ENCODE results near the gene SMLR1. TPM values are rescaled to one million over a fixed set of nuclear protein-coding genes. Genes with fewer than 3 reads are reported as not detected.

SMLR1 gene
- total RNA-seq, 1 donor from 2014 or later = not detected

DNA sequence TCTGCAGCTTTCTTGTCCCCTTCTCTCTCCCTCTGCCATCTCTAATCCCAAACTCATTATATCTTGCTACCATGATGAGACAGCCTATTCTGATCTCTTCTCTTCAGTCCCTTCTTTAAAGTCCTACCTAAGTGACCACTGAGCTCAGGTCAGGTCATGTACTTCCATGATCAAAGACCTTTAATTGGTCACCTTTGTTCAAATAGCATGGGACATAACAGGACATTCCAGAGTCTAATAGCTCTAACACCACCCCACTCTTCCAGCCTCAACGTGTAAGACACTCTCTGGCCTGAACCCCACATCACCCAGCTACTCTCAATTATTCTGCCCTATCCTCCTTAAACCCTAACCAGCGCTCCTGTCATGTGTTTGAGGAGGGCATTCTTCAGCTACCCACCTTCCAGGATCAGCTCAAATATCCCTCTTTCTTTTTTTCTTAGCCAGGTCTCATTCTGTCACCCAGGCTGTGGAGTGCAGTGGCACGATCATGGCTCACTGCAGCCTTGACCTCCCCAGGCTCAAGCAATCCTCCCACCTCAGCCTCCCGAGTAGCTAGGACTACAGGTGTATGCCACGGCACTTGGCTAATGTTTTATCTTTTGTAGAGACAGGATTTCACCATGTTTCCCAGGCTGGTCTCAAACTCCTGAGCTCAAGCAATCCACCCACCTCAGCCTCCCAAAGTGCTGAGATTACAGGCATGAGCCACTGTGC lies 2.1 kb upstream of the SMLR1 start:
- intact Hi-C loops (cut with micrococcal nuclease) = no loop called here

DNA sequence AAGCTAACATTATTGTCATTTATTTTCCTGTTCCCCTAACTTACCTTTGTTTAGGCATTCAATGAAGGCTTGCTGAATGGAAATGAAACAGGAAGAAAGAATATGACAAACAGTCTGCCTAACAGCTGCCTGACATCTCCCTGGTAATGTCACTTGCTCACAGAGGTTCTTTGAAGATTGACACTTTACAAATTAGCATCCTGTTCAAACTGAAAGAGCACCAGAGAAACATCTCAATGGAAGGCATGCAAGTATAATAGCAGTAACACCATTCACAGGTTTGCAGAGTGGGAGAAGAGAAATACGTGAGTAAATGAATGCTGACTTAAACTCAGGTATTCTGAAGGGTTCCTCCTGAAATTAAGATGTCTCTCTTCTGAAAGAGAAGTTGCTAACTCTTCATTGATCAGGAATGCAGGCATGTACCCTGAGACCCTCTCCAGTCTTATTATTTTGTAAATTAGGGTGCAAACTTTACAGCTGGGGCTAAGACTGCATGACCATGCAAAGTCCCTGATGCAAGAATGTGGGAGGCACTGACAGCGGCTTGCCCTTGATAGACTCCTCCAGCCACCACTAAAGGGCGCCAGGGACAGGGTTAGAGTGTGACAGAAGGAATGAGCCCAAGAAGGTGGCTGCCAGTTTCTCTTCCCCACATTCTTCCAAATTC lies 1.3 kb upstream of the SMLR1 start:
- intact Hi-C loops (cut with micrococcal nuclease) = no loop called here

DNA sequence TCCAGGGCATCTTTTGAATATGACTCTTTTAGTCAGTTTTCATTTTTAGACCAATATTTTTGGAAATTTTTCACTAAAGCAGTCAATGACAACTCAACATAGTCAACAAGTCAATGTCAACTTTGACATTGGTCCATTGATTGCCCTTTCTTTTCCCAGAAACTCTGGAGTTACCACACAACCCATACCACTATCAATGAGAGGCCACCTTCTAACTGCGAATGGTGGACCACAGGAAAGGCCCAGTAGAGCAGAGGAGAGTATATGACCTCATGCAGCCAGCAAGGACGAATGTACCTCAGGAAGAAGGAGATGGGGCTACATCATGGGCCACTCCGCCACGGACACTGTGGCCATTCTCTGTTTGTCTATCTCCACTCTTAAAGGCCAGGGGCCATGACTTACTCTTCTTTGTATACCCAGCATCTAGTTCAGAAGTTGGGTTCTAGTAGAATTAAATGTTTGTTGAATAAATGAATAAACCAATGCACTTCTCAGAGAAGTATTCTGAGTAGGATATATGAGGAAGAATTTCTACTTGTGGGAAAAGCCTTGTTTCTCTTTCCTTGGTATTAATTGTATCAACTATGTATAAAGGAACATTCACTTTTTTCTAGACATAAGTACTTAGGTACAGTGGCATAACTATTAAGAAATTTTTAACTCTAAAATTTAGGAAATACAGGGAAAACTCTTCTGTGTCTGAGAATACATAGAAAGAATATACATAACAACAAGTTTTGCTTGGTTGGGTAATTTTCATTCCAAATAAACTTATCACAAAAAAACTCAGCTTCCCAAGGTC lies 562 bp upstream of the SMLR1 start:
- intact Hi-C loops (cut with micrococcal nuclease) = no loop called here

DNA sequence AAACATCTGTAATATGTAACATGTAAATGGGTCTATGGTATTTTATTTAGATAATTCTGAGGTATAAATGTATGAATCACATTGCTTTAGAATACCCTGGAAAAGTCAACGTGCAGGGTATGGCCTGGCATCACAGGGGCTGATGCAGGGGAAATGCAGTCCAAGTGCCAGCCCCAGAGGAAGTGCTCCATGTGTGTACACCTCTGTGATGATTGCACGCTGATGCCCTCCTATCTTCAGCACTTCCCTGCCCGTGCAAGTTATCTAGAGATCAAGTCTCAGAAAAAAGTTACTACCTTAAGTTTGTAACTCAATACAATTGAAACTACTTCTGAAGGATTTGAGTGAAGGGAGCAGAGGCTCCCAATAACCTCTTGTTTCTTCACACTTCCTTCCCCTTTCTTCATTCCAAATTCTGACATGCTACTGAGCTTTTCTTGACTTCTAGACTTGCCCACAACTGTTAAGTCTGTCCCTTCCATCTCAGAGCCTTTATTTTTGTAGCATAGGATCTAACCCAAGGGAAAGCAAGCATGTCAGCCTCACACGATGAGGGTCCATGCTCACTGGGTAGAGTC lies 2.2 kb downstream of the SMLR1 start:
- intact Hi-C loops (cut with micrococcal nuclease) = no loop called here

DNA sequence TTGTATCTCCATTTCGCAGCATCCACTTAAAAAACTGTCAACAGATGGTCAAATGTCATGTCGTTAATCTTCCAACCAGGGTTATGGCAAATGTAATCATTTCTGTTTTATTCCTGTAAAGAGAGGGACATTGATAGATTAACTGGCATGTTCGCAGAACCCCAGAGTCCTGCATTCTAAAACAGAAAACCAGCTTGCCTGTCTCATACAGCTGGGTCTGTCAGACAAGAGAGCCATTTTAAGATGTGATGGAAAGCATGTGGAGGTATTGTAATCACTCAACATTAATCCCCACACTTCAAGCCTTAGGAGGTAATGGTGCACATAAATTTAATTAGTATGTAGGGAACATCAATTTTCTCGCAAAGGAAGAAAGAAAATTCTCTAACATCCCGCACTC lies 4.4 kb downstream of the SMLR1 start:
- intact Hi-C loops (cut with micrococcal nuclease) = no loop called here

DNA sequence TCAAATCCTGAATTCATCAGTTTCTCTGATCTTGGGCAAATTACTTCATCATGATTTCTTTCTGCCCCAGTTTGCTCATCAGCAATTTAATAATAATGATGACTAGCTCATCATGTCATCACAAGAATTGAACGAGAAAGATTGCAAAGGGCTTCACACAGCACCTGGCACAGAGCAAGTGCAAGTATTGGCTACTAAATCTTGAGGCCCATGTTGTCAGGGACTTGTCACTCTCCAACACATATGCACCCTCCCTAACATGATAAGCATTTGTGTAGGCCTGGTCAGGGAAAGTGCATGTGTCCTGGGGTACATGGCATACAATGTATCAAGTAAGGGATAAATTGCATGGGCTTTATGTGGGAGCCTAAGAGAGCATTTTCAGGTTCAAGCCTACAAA lies 6.4 kb downstream of the SMLR1 start:
- intact Hi-C loops (cut with micrococcal nuclease) = no loop called here

DNA sequence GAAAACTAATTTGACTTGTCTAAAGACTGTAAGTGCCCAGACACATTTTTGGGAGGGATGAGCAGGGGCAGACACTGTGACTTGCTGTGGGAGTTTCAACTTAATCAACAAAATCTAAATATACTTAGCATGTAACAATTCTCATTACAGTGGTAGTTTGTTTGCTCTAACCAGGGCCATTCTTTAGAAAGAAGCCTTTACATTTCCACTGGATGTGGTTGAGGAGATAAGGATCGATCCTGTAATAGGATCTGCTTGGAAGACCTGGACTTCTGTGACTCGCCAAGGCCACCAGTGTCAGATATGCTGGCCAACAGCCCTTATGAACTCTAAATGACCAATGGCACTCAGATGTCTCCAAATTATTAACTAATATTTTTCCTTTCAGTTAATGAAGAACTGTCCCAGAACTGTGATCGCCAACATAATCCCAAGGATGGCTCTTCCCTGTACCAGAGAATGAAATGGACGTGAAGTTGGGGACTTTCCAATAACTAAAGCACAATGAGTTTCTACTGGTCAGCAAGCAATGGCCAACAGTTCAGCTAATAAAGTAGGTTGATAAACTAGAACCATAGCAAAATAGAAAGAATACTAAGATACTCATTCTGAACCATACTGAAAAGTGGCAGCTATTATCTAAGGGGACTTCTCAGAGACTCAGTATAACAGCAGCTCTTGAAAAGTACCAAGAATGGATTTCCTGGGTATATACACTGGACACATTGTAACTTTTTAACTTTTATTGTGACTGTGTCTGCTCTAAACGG lies 7.5 kb downstream of the SMLR1 start:
- intact Hi-C loops (cut with micrococcal nuclease) = no loop called here

DNA sequence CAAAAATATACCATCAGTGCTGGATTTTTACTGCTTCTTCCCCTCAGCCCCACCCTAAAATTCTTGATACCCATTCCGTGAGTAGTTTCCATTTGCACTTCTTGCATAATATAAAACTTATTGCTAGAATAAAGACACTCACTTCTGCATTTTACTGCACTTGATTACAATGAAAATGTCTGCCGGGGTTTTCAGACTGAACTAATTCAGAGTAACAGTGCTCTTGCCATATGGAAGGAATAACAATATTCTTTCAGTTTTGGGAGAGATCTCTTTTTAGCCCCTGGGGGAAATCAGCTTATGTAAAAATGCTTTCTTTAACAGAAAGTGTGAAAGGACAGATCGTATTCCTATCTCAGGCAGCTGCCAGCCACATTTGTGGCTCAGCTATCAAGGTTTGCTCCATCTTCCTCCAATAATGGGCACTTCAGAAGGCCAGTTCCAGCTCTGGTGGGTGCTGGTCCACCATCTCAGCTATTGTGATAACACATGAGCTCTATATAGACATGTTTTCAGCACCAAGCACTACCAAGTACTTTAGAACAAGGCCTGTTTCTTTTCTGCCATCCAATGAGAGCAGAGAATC lies 8.9 kb downstream of the SMLR1 start:
- intact Hi-C loops (cut with micrococcal nuclease) = no loop called here

DNA sequence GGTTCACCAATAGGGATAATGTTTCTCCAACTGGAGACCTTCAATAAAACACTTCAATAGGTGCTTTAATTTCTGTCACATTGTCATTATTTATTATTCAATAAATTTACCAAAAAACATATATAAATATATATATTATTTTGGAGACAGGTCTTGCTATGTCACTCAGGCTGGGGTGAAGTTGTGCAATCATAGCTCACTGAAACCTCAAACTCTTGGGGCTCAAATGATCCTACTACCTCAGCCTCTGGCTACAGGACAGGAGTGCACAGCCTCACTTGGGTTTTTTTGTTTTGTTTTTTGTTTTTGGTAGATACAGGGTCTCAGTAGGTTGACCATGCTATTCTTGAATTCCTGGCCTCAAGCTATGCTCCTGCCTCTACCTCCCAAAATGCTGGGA lies 9.9 kb downstream of the SMLR1 start:
- intact Hi-C loops (cut with micrococcal nuclease) = no loop called here

DNA sequence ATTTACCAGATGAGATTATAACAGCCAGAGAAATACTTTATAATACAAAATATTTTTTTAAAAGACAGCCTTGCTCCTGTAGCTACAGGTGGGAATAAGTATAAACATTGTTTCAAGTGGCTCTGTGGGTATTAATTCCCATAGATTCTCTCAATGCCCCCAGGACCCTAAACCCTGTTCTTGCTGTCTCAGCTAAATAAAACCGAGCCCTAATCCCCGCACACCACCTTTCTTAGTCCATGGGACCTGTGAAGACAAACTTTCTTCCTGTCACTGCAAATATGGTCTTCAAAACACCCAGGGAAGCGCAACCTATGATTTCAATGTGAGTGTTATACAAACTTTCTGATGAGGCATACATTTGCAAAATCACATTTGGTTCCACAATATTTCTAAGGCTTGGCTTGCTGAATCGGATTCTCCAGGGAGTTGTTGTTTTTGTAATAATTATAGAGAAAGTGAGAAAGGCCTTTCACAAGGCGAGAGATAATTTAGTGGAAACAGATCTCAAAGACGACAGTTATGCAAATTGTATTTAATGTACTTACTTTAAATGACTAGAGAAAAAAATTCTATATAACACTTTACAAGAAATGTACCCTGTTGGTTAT lies 11.1 kb downstream of the SMLR1 start:
- intact Hi-C loops (cut with micrococcal nuclease) = no loop called here

DNA sequence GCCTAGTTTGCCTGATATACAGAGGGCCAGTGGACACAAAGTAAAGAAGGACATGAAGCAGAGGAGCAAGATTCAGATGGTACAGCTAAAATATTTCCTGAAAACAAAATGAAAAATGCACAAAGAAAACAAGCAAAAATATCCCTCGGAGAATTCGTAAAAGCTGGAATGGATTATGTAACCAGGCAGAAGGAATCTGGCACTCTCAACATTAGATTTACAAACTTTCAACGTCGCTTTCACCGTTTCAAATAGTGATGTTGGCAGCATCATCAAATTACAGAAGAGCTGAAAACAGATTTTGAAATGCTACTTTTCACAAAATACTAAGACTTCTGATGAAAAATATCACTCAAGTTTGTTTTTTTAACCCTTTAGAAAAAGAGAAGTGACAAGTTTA lies 11.7 kb downstream of the SMLR1 start:
- intact Hi-C loops (cut with micrococcal nuclease) = no loop called here

DNA sequence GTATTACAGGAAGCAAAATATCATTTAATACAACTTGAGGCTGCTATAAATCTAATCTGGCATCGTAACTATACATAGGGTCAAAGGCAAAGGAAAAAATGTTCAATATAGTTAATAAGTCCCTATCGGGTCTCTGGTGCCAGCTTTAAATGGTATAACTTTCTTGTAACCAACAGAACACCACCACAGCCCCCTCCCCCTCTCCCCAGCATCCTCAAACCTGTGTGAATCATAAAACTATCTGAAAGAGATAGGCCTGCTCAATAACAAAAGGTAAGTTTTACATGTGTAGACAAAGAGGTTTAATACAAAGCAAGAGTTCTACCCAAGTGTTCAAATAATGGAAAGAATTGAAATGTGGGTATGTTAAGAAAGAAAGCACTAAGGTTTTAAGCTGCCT lies 12.2 kb downstream of the SMLR1 start:
- intact Hi-C loops (cut with micrococcal nuclease) = no loop called here

DNA sequence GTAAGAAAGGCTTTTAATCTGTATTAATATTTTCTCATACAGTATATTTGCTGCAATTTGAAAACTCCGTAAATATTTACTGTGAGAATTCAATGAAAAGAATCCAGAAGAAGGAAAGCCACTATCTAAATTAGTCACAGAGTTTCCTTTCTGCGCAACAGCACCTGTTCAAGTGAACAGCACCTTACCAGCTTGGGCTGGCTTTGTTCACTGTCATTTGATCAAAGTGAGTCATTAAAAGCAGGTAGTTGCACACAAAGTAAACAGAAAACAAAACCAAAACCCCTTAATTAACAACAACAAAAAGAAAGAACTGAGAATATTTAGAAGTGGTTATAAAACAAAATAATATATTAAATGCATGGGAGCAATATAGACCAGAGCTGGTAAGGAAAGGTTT lies 12.8 kb downstream of the SMLR1 start:
- intact Hi-C loops (cut with micrococcal nuclease) = loop anchor here (5.0 to 10.0 kb wide), 3 partner anchors 625 to 1243 kb away; no protein-coding TSS in a partner anchor

DNA sequence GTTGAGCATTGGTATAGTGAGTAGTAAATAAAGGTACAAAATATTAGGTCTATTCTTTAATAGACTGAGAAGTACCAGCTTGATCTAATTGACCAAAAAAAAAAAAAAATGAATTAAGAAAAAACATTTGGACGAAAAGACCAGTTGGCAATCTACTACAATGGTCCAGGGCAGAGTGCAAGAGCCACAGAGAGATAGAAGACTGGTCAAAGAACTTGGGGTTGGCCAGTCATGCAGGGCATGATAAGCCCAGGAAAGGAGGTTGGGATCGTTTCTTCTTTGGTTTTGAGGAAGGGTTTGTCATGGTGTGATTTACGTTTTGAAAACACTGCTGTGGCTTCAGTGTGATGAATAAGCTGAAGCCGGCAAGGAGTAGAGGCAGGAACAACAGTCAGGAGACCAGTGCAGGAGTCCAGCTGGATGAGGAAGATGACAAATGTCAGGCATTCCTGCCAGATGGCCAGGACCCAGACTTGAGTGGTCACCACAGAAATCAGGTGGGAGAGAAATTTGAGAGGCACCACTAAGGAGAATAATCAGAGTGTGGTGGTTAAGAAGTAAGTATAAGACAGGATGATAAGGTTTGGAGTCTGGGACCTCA lies 14.0 kb downstream of the SMLR1 start:
- intact Hi-C loops (cut with micrococcal nuclease) = loop anchor here (5.0 to 10.0 kb wide), 3 partner anchors 626 to 1244 kb away; no protein-coding TSS in a partner anchor

DNA sequence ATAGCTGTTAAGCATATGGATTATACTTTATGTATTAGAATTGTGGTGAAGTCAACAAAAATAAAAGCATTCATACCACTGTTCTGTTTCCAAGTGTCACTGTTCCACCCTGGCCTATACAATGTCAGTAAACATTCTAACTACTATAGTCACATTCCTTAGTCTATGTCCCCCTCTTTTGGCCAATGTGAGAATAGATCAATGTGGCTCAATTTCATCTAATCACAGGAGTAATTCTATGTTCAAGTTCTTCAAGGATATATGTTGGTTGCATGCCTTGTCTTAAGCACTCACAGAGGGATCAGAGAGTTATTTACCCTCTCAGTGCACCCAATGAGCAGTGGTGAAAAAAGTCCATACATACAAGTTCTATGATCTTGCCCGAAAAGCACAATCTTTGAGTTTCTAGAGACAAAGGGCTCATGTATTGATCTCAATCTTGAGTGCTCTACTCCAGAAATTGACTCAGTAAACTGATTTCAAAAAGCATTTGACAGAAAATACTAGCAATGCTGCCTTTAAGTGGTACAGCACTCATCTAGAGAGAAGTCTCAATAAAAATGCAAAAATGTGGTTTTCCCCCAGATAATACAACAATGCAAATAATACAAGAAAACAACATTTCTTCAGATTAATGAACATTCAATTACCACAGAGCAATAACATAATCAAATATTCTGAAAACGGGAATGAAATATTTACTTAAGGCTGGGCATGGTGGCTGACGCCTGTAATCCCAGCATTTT lies 16.5 kb downstream of the SMLR1 start:
- intact Hi-C loops (cut with micrococcal nuclease) = loop anchor here (1.0 to 10.0 kb wide), 15 partner anchors 145 to 1344 kb away; no protein-coding TSS in a partner anchor

DNA sequence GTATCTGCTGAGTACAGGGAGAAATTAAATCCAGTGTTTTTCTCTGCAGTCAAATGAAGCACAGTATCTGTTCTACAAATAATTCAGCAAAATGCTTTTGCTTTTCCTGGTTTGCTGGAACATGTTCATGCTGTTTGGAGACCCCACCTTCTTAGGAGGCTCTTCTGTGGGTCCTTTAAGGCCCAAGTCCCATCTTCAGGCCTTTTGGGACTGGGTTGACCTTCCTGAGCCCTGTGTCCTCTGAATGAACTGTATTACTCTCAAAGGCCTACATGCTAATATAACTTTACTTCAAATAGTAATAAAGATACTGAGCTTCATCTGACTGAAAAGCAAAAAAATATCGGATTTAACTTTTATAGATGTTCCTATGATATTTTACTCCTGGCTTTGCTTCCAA lies 19.3 kb downstream of the SMLR1 start:
- intact Hi-C loops (cut with micrococcal nuclease) = loop anchor here (5.0 to 10.0 kb wide), 3 partner anchors 632 to 1099 kb away; no protein-coding TSS in a partner anchor

DNA sequence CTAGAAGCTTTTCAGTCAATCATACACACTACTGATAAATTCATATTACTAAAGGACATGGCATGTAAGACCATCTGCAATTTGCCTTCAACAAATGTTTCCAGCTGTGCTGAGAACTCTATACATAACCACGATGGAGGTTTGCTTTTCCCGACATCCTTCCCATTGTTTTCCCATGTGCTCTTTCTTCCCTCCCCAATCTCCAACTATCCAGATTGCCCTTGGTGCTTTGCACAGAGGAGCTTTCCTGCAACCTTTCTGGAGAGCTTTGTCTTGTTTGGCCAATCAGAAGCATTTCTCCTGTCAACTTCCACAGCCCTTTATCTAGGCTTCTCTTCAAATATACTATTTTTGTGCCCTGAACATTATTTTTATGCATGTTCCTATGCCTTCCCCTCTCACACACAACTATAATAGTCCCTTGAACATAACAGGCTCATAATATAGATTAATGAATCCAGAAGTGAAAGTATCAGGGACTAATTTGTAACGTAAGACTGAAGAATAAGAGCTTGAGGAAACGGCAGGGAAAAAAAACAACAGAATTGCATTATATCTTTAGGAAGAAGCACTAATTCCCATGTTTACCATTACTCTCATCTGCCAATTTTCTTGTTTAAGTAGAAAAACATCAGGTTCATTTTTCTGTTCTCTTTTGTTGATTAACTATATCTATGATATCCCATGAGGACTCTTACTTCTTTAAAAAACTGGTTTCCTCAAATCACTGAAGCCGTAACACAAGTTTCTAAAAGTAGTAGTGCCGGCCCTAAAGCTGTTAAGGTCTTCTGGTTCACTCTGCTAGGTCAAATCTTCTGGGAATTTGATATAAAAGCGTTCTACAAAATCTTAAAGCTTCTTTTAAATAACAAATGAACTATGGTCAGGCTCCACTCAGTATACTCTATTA lies 20.1 kb downstream of the SMLR1 start:
- intact Hi-C loops (cut with micrococcal nuclease) = loop anchor here (5.0 to 10.0 kb wide), 3 partner anchors 632 to 1100 kb away; no protein-coding TSS in a partner anchor

DNA sequence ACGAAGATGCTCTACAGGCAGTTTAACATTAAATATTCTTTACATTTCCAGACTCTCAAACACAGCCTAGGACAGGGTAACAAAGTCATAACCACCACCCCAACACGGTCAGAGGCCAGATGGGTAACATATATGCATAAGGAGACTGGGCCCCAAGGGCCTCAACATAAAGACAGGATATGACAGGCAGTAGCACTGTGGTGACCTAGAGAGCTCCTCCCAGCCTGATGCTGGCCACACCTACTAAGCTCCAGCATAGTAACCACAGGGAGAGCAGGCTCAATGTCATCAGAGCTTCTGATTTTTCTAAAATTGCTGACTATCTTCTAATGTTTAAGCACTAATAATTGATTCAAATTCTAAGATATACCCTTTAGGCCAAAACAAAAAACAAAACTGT lies 21.7 kb downstream of the SMLR1 start:
- intact Hi-C loops (cut with micrococcal nuclease) = loop anchor here (1.0 to 10.0 kb wide), 4 partner anchors 335 to 1102 kb away; no protein-coding TSS in a partner anchor

All from T-helper 1 cell treated with Interleukin-12 subunit alpha and Interleukin-12 subunit beta and Interleukin-4 antibody, amounts not matched to agents 30 ng/mL and 1 ng/mL, for 36 hours (primary cell).